Cardiac septum (tissue), 1 donor: ENCODE measurements around the gene RABGAP1L. TPM values are rescaled to one million over a fixed set of nuclear protein-coding genes. Genes with fewer than 3 reads are reported as not detected.
"Not testable (repeated sequence)": the region's sequence is repeated elsewhere in the genome, so short reads cannot be mapped to it uniquely, and the experiment has no call there.

Experiments used
- DNase-seq: peaks from one replicate; pipeline ENCODE4 v3.0.0-alpha.2; 2020; ENCODE audit warnings: low spot score
- intact Hi-C: fragments of 100-400 bp; cut with DNase I; formaldehyde crosslinking; loops from one replicate; pipeline ENCODE4 v1.14.0; 2022
- total RNA-seq: library from RNA; stranded (reverse); fragmentation: NEBNext Ultra II Directional; extraction: Animal tissue kit (Norgen Biotek cat#: 25700); gene quantifications from one replicate; pipeline ENCODE4 v1.2.1, GENCODE V29; 2021
- donor health status: DM: no; HTN: no; CAD: no.

Gene RABGAP1L
- total RNA-seq, 1 donor from 2014 or later: 109 TPM

GRCh38 chr1:174671826-174672225, 512.5 kb downstream of the RABGAP1L start:
- intact Hi-C loops: no loop called here

GRCh38 chr1:174676856-174677255, 517.5 kb downstream of the RABGAP1L start:
- intact Hi-C loops: no loop called here
- no peak for DNase-seq

More at GRCh38 chr1:174671826-174672225, 512.5 kb downstream of the RABGAP1L start:
- no peak for DNase-seq

- intact Hi-C loops: no loop called here
Measured at GRCh38 chr1:174678657-174679056, 519.3 kb downstream of the RABGAP1L start.

GRCh38 chr1:174680101-174680500, 520.8 kb downstream of the RABGAP1L start:
- intact Hi-C loops: no loop called here

More at GRCh38 chr1:174678657-174679056, 519.3 kb downstream of the RABGAP1L start:
- no peak for DNase-seq

GRCh38 chr1:174682419-174683008, 523.2 kb downstream of the RABGAP1L start:
- DNase-seq: no peak
- intact Hi-C loops: no loop called here

More at GRCh38 chr1:174680101-174680500, 520.8 kb downstream of the RABGAP1L start:
- DNase-seq: no peak

GRCh38 chr1:174686213-174686612, 526.9 kb downstream of the RABGAP1L start:
- intact Hi-C loops: no loop called here
- DNase-seq: no peak

GRCh38 chr1:174689524-174689923, 530.2 kb downstream of the RABGAP1L start:
- intact Hi-C loops: no loop called here
- DNase-seq: no peak

- intact Hi-C loops: no loop called here
Measured at GRCh38 chr1:174690266-174690665, 530.9 kb downstream of the RABGAP1L start.

GRCh38 chr1:174692313-174692712, 533.0 kb downstream of the RABGAP1L start:
- DNase-seq: no peak
- intact Hi-C loops: no loop called here

More at GRCh38 chr1:174690266-174690665, 530.9 kb downstream of the RABGAP1L start:
- DNase-seq: no peak

GRCh38 chr1:174693085-174693484, 533.8 kb downstream of the RABGAP1L start:
- DNase-seq: no peak
- intact Hi-C loops: no loop called here

- DNase-seq, intact Hi-C loops: not testable (repeated sequence)
Measured at GRCh38 chr1:174693539-174693938, 534.2 kb downstream of the RABGAP1L start.

GRCh38 chr1:174696026-174696821, 536.9 kb downstream of the RABGAP1L start:
- DNase-seq: no peak
- intact Hi-C loops: no loop called here

- no peak for DNase-seq
- intact Hi-C loops: no loop called here
Measured at GRCh38 chr1:174700314-174700713, 541.0 kb downstream of the RABGAP1L start.

- no peak for DNase-seq
- intact Hi-C loops: no loop called here
Measured at GRCh38 chr1:174700775-174701174, 541.5 kb downstream of the RABGAP1L start.

GRCh38 chr1:174701565-174701964, 542.2 kb downstream of the RABGAP1L start:
- intact Hi-C loops: no loop called here
- DNase-seq: no peak

GRCh38 chr1:174702011-174702410, 542.7 kb downstream of the RABGAP1L start:
- DNase-seq: no peak
- intact Hi-C loops: no loop called here

- no peak for DNase-seq
- intact Hi-C loops: no loop called here
Measured at GRCh38 chr1:174703309-174703708, 544.0 kb downstream of the RABGAP1L start.

GRCh38 chr1:174704300-174704699, 545.0 kb downstream of the RABGAP1L start:
- intact Hi-C loops: no loop called here
- no peak for DNase-seq

- intact Hi-C loops: no loop called here
- DNase-seq: no peak
Measured at GRCh38 chr1:174710868-174711845, 551.8 kb downstream of the RABGAP1L start.

- DNase-seq, intact Hi-C loops: not testable (repeated sequence)
Measured at GRCh38 chr1:174711848-174712247, 552.5 kb downstream of the RABGAP1L start.
